ENCODE measurements around the gene IL7R. TPM values are rescaled to one million over a fixed set of nuclear protein-coding genes. Genes with fewer than 3 reads are reported as not detected.

IL7R gene
- total and polyA plus RNA-seq, 8 donors = 2.2 to 124 (median 7.5) TPM

DNA sequence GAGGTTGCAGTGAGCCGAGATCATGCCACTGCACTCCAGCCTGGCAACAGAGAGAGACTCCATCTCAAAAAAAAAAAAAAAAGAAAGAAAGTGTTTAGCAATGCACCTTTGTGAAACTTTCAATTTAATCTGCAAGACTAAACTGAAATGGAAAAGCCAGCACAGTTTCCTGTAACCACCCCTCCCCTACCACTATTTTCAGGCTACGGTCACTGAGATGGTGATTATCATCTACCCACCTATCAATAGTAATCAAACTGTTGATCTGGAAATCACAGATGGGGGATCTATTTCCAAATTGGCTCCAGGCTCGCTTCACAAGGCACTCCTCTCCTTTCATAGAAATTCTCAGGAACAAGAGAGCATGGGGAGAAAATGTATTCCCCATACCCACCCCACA lies 30.6 kb upstream of the IL7R start:
- intact Hi-C loops (cut with DNase I; ENCODE audit: low total_unique reads) = no loop called here
- Histone ChIP-seq H3K27me3 (peaks cover 0 to 6% (median 0%) of the 10 kb centered on the region in 3 donors), H3K36me3 (no peaks in the 10 kb centered on the region), H3K27ac (no peak overlapping the region), H3K9me3 (no peaks in the 10 kb centered on the region), H3K4me1 (no peaks in the 10 kb centered on the region), H3K4me3 (no peak overlapping the region)
- TF ChIP-seq EP300 (IDR thresholded peaks at IDR 0.05) (no peak), POLR2A (IDR thresholded peaks at IDR 0.05) (no peak), POLR2AphosphoS5 (IDR thresholded peaks at IDR 0.05) (no peak)
- TF ChIP-seq, protein P1, sequence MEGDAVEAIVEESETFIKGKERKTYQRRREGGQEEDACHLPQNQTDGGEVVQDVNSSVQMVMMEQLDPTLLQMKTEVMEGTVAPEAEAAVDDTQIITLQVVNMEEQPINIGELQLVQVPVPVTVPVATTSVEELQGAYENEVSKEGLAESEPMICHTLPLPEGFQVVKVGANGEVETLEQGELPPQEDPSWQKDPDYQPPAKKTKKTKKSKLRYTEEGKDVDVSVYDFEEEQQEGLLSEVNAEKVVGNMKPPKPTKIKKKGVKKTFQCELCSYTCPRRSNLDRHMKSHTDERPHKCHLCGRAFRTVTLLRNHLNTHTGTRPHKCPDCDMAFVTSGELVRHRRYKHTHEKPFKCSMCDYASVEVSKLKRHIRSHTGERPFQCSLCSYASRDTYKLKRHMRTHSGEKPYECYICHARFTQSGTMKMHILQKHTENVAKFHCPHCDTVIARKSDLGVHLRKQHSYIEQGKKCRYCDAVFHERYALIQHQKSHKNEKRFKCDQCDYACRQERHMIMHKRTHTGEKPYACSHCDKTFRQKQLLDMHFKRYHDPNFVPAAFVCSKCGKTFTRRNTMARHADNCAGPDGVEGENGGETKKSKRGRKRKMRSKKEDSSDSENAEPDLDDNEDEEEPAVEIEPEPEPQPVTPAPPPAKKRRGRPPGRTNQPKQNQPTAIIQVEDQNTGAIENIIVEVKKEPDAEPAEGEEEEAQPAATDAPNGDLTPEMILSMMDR (IDR thresholded peaks at IDR 0.05) = no peak
- no peak for DNase-seq
- 72 to 91% (median 84%) methylated on average over 2 to 3 of the region's 3 CpGs for WGBS, 5 donors

DNA sequence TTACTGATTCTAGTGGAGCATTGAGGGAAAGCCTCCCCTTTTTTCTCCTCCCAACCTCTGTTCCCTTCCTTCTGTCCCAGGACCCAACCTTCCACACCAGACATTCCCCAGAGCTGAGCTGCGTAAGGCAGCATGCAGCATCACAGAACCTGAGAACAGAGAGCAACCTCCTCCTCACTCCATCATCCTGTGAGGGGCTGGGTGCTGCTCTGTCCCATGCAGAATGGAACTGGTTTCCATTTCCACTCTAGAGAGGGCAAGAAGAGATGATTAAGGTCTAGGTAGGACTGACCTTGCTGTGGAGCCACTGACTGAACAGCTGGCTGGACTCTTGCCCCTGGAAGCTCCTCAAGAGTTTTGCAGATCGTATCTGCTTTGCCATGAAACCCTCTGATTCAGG lies 30.1 kb upstream of the IL7R start:
- H3K9me3 ChIP-seq = no peaks in the 10 kb centered on the region
- TF ChIP-seq, protein P1 (IDR thresholded peaks at IDR 0.05) = no peak
- TF ChIP-seq POLR2AphosphoS5 (IDR thresholded peaks at IDR 0.05) (no peak), POLR2A (IDR thresholded peaks at IDR 0.05) (no peak), EP300 (IDR thresholded peaks at IDR 0.05) (no peak)
- no peaks in the 10 kb centered on the region for H3K4me1 ChIP-seq
- peaks cover 0 to 6% (median 0%) of the 10 kb centered on the region in 3 donors for H3K27me3 ChIP-seq
- H3K4me3 ChIP-seq = no peak overlapping the region
- H3K36me3 ChIP-seq = no peaks in the 10 kb centered on the region
- WGBS, 5 donors = 66 to 81% (median 68%) methylated on average over 2 of the region's 2 CpGs
- H3K27ac ChIP-seq = no peak overlapping the region
- intact Hi-C loops (cut with DNase I; ENCODE audit: low total_unique reads) = no loop called here
- DNase-seq = no peak

DNA sequence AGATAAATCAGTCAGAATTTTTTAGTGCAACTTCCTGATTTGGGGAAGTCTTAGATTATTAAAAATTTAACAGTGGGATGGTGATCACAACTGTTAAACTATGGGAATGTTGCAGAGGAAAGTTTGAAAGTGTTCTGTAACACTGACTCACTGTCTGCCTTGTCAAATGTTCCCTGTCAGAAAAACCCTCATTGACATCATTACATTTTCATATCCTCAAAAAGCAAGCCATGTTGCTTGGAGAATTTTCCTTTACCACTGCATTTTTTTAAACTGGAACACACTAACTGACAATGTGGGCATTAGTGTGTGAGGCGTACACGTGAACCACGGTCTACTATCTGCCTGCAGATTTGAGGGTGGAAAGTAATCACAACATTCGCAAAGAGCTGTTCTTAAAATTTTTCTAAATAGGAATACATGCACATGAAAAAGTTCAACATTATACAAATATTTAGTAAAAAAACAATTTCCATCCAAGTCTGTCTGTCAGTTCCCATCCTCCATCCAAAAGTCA lies 28.6 kb upstream of the IL7R start:
- TF ChIP-seq POLR2AphosphoS5 (IDR thresholded peaks at IDR 0.05) = no peak
- TF ChIP-seq EP300 (IDR thresholded peaks at IDR 0.05) = no peak
- TF ChIP-seq, protein P1 (IDR thresholded peaks at IDR 0.05) = no peak
- intact Hi-C loops (cut with DNase I; ENCODE audit: low total_unique reads) = no loop called here
- Histone ChIP-seq H3K36me3 (no peaks in the 10 kb centered on the region), H3K27ac (no peak overlapping the region), H3K27me3 (peaks cover 0 to 6% (median 0%) of the 10 kb centered on the region in 3 donors), H3K9me3 (no peaks in the 10 kb centered on the region), H3K4me1 (no peaks in the 10 kb centered on the region), H3K4me3 (no peak overlapping the region)
- 69 to 91% (median 79%) methylated on average over 4 of the region's 4 CpGs for WGBS, 5 donors
- DNase-seq = no peak

DNA sequence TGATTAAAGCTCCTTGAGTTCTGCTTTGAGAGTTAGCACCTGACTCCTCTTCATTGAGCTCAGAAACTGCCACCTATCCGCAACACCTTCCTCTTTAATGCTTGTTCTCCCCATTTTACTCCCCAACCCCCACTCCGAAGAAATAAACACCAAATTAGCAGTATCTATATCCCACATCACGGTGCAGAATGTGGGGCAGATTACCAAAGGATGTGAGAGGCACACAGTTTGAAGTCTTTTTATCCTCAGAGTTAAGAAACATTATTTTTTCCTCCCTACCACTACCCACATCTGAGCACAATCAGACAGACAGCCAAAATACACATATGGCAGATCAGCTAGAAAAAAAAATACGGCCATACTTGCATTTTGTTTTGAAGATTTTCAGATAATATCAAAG lies 26.1 kb upstream of the IL7R start:
- Histone ChIP-seq H3K36me3 (no peaks in the 10 kb centered on the region), H3K9me3 (no peaks in the 10 kb centered on the region), H3K27ac (no peak overlapping the region), H3K4me1 (no peaks in the 10 kb centered on the region), H3K4me3 (no peak overlapping the region), H3K27me3 (peaks cover 0 to 1% (median 0%) of the 10 kb centered on the region in 3 donors)
- TF ChIP-seq, protein P1 (IDR thresholded peaks at IDR 0.05) = no peak
- no peak for TF ChIP-seq EP300 (IDR thresholded peaks at IDR 0.05)
- no peak for TF ChIP-seq POLR2A (IDR thresholded peaks at IDR 0.05)
- no peak for TF ChIP-seq POLR2AphosphoS5 (IDR thresholded peaks at IDR 0.05)
- WGBS, 5 donors = 62 to 73% (median 63%) methylated on average over 4 of the region's 4 CpGs
- DNase-seq = peak in 1 of 2 donors; percentile 29
- intact Hi-C loops (cut with DNase I; ENCODE audit: low total_unique reads) = no loop called here
